ENCODE data around the gene PRRX2. TPM values are rescaled to one million over a fixed set of nuclear protein-coding genes. Genes with fewer than 3 reads are reported as not detected.

Gene PRRX2
- 1 to 10 TPM in 2 of 3 donors, under 1 TPM in 1; 0.87 to 1.3 (median 1.1) TPM for polyA plus RNA-seq (ENCODE audit: insufficient read length in 3 of 3)
- long read RNA-seq, donor 1, partial matches to known transcripts = 0 of 1 reads
- long read RNA-seq, donor 1, other reads (novel, unspliced or antisense) = 0 of 1 reads
- long read RNA-seq, donor 2 = 0 reads
- long read RNA-seq, donor 3 = 0 reads
- long read RNA-seq, donor 4, partial matches to known transcripts = 0 of 2 reads
- long read RNA-seq, donor 4, other reads (novel, unspliced or antisense) = 0 of 2 reads
- long read RNA-seq, donor 5 = 0 reads
- long read RNA-seq, donor 6 = 0 reads
- long read RNA-seq, donor 7, partial matches to known transcripts = 0 of 1 reads
- long read RNA-seq, donor 7, other reads (novel, unspliced or antisense) = 0 of 1 reads
- long read RNA-seq, donor 8, partial matches to known transcripts = 0 of 1 reads
- long read RNA-seq, donor 8, other reads (novel, unspliced or antisense) = 0 of 1 reads
- long read RNA-seq, donor 9 = 0 reads
- long read RNA-seq, donor 10 = 0 reads
- long read RNA-seq, donor 11, partial matches to known transcripts = 0 of 1 reads
- long read RNA-seq, donor 11, other reads (novel, unspliced or antisense) = 0 of 1 reads
- long read RNA-seq, donor 12, partial matches to known transcripts = 0 of 1 reads
- long read RNA-seq, donor 12, other reads (novel, unspliced or antisense) = 0 of 1 reads
- long read RNA-seq, donor 13 = 0 reads
- long read RNA-seq, donor 14 = 0 reads
- long read RNA-seq, donor 15, partial matches to known transcripts = 0 of 1 reads
- long read RNA-seq, donor 15, other reads (novel, unspliced or antisense) = 0 of 1 reads
- long read RNA-seq, donor 16, partial matches to known transcripts = 0 of 1 reads
- long read RNA-seq, donor 16, other reads (novel, unspliced or antisense) = 0 of 1 reads

DNA sequence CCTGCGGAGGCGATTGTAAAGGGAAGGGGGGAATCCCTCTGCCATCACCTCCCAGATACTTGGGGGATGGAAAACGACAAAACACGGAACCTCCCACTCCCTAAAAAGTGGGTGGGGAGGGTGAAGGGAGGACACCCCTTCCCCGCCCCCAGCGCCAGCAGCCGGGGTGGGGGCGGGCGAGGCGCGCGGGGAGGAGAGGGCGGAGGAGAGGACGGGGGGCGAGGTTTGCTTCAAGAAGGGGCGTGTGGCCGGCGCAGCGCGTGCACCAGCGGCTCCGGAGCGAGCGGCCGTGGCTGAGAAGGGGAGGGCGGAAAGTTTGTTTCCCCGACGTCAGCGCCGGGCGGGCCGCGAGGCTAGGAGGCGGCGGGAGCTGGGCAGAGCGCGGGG, at the start of gene PRRX2:
Gene PRRX2 (plus strand): TSS at position 259 of the 387 bp plus-strand sequence. CDS start 221 bp downstream, outside the sequence.
- DNase-seq (ENCODE audit: extremely low read depth in 1 of 11, low read depth in 9 of 11, low spot score in 4 of 11) = peak in 1 of 11 donors; percentile 36

- no peak for DNase-seq (ENCODE audit: extremely low read depth in 1 of 11, low read depth in 9 of 11, low spot score in 4 of 11)
Measured at GRCh38 chr9:129617167-129617566, 48.3 kb upstream of the PRRX2 start.

GRCh38 chr9:129619787-129620668, 45.4 kb upstream of the PRRX2 start:
- DNase-seq (ENCODE audit: extremely low read depth in 1 of 11, low read depth in 9 of 11, low spot score in 4 of 11) = no peak

DNA sequence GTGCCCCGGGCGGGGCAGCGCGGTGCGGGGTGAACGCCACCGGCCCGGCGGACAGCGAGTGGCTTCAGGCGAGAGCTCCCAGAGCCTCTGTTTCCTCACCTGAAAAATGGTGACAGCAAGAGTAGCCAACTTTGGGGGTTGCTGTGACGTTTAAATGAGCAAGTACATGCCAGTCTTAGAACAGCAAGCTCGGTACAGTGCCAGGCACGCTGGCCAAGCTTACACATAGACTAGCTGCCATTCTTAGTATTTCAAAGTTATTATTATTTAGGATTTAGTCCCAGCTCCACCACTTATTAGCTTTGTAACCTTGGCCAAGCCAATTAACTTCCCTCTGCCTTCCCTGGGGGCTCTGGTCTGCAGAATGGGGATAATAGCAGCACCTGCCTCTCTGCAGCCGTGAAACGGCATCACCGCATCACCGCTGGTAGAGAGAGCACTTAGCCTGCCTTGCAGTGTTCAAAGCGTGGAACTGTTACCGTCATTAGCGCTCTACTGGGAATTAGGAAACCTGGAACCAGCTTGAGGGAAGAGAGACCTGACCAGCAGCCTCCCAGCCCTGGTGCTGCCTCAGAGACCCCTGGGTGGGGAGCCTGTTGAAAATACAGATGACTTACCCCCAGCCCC, 44.7 kb upstream of the PRRX2 start, which contains the start of gene C9orf50:
Gene C9orf50 (minus strand): TSS at position 433 of the 627 bp plus-strand sequence. CDS start 527 bp downstream, outside the sequence.
- DNase-seq (ENCODE audit: extremely low read depth in 1 of 11, low read depth in 9 of 11, low spot score in 4 of 11) = no peak

DNA sequence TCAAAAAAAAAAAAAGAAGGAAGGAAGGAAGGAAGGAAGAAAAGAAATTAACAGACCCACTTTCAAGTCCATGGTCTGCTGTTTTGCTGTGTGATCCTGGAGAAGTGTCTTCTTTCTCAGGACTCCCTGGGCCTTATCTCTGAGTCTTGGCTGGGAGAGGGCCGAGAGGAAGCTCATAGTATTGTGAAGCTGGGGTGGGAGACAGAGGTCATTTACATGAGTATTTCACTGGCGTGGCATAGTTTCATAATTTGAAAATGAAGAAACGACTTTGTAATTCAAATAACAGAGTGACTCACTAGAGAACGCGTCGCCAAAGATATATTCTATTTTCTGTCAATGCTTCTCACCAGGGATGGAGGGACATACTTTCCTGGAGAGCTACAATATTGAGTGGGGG, 42.1 kb upstream of the PRRX2 start:
- no peak for DNase-seq (ENCODE audit: extremely low read depth in 1 of 11, low read depth in 9 of 11, low spot score in 4 of 11)

DNA sequence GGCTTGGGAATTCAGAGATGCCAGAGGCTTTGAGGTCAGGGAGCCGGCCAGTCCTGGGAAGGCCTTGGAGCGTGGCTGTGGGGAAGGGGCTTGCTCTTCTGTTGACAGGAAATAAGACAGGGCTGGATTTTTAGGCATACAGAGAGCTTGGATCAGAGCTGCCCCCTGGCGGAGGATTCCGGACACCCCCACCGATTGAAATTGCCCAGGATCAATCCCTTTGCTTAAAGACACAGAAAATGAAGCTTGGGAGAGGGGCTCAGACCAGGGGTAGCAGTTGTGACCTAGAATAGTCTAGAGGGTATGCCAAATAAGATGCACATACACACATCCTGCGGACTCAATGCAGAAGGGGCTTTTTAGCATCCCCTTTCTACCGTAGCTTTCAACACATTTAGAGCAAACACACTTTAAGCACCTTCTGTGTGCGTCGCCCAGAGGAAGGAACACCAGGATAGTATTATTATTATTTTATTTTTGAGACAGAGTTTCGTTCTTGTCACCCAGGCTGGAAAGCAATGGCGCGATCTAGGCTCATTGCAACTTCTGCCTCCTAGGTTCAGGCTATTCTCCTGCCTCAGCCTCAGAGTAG, 41.2 kb upstream of the PRRX2 start:
- DNase-seq (ENCODE audit: extremely low read depth in 1 of 11, low read depth in 9 of 11, low spot score in 4 of 11) = no peak

DNA sequence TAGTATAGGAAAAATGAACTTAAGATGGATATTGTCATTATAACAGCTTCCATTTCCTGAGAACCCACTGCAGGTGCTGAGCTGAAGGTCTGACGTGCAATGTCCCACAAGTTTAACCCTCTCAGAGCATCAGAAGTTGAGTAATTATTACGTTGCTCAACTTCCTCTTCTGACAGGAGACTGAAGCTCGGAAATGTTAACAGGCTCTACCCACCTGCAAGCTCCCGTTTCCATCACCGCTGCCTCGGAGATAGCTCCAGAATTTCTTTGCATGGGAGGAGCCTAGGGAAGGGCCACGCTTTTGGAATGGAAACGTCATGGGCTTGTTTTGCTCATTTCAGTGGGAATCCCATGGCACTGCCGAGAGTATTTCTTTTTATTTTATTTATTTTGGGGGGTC, 40.5 kb upstream of the PRRX2 start:
- DNase-seq (ENCODE audit: extremely low read depth in 1 of 11, low read depth in 9 of 11, low spot score in 4 of 11) = no peak

DNA sequence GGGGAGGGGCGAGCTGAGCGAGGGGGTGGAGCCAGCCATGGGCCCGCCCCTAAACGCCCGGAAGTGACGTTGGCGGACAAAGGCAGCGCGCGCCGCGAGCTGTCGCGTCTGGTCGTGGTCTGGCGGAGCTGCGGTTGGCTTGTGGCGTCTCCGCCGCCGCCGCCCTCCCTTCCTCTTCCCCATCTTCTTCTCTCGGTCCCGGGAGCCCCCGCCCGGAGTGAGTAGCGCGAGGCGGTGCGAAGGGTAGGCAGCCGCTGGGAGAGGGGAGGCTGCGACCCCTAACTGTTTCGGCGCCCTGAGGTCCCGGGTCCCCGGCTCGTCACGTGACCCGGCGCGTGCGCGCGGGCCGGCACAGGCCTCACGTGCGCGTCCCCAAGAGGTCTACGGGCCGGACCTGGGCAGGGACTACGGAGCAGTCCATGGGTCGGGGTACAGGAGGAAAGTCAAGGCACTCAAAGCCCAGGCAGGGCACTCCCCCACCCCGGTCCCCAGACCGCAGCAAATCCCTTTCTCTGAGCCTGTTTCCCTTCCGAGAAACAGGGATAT, 39.3 kb upstream of the PRRX2 start, which contains the start of gene NTMT1:
Gene NTMT1 (plus strand): TSS at position 85 of the 546 bp plus-strand sequence. CDS start 6,541 bp downstream, outside the sequence.
- peak in 7 of 11 donors; percentile 74 to 80 (median 79) for DNase-seq (ENCODE audit: extremely low read depth in 1 of 11, low read depth in 9 of 11, low spot score in 4 of 11)

DNA sequence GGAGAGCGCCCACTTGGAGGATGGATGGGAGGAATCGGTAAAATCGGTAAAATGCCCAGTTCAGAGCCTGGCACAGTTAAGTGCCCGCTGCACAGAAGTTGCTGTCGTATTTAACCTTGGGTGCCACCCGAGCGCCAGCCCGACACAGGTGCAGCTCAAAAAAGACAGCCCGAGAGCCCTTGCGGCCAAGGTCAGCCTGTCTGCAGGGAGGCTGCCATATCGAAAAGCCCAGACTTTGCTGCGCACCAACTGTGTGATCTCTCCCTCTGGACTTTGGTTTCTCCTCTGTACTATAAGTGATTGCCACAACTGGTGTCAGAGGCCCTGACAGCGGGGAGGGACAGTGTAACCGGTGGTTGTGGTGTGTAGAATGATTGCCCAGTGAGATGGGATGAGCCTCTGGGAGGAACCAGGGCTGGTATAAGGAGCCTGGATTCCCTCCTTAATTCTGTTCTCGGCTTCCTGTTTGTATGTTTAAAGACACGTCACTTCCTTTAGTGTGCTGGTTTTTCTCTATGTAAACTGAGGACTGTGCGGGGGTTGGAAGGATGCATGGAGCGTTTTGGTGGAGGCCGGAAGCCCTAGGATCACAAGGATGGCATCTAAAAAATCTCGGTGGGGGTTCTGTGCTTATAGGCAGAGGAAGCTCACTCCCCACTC, 38.7 kb upstream of the PRRX2 start:
- no peak for DNase-seq (ENCODE audit: extremely low read depth in 1 of 11, low read depth in 9 of 11, low spot score in 4 of 11)

DNA sequence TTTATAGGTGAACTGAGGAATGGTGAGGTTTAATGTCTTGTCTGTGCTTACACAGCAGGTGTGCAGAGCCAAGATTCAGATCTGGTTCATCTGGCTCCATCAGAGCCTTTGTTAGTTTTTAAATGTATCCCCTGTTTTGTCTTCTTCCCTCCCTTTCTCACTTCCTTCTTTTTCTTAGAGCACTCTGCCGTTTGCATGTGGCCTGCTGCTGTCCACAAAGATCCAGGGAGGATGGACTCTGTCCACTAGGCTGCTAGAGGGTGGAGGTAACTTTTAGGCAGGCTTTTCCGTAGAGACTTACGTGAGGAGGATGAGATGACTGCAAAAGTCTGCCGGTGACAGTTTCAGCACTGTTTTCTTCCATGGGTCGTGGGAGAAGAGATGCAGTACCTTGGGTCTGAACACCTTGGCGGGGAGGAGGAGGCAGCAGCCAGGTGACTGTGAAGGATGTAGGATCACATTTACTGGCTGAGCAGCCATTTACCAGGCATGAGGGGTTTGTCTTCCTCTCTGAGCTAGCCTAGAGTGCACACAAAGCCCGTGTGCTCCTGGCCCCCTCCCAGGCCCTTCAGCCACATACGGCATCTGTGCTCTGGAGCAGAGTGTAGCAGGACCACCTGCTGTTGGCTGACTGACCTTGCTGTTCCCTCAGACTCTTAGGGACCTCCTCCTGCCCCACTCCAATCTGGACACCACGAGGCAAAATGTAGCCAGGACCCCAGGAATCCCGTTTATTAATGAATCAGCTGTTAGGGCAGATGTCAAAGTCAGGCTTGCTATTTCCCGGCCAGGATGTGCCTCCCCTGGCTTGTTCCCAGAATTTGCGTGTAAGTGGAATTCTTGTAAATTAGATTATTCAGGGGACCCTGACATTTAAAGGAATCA, 37.6 kb upstream of the PRRX2 start:
- no peak for DNase-seq (ENCODE audit: extremely low read depth in 1 of 11, low read depth in 9 of 11, low spot score in 4 of 11)

DNA sequence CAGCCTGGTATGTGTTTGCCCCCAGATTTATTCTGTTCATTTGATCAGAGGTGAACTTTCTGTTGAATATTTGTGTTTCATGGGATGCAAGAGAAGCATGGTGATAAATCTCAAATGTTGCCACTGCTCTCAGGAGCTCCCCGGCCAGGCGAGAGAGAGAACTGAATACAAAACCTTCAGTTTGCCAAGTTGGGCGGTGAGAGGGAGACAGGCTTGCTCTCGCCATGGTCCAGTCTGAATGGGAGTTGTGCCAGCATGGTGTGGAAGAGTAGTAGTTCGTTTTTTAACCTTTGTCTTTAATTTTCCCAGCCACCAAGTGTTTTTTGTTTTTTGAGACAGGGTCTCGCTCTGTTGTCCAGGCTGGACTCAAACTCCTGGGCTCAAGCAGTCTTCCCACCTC, 36.7 kb upstream of the PRRX2 start:
- DNase-seq (ENCODE audit: extremely low read depth in 1 of 11, low read depth in 9 of 11, low spot score in 4 of 11) = no peak

DNA sequence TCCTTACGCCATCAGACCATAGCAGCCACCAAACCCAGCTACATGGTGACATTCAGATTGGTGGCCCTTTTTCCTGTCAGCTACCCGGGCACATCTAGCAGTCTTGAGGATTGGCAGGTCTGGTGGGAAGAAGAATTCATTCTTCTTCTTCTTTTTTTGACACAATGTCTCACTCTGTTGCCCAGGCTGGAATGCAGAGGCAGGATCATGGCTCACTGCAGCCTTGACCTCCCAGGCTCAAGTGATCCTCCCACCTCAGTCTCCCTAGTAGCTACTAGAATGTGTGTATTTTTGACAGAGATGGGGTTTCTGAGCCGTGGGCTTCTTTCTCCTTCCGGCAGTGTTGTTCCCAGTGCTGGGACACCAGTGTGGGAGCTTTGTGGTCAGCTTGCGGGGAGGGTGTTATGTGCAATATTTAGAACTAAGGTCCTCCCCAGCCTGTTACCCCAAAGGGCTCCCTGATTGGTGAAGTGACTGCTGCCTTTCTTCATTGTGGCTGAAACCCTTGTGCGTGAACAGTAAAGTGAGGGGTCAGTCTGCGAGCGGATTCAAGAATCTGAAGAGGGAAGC, 36.1 kb upstream of the PRRX2 start:
- no peak for DNase-seq (ENCODE audit: extremely low read depth in 1 of 11, low read depth in 9 of 11, low spot score in 4 of 11)

- DNase-seq (ENCODE audit: extremely low read depth in 1 of 11, low read depth in 9 of 11, low spot score in 4 of 11) = no peak
Measured at GRCh38 chr9:129630967-129631673, 34.3 kb upstream of the PRRX2 start.

DNA sequence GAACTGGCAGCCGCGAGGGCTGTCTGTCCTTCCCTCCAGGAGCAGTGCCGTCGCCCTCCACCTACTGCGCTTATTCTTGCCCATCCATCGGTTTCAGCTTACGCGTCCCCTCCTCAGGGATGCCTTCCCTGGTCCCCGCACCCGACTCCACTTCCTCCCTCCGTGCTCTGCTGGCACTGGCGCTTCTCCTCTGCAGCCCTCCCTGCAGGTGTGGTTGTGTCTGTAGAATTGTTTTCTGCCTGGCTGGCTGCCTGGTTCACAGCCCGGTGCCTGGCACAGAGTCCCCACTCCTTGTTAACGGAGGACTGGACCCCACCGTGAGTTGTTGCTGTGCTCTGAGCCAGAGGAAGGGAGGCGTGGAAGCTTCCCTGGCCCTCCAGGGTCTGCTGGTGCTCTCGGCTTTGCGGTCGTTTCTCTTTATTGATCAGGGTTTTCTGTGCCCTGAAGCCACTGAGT, 33.7 kb upstream of the PRRX2 start:
- no peak for DNase-seq (ENCODE audit: extremely low read depth in 1 of 11, low read depth in 9 of 11, low spot score in 4 of 11)

- DNase-seq (ENCODE audit: extremely low read depth in 1 of 11, low read depth in 9 of 11, low spot score in 4 of 11) = no peak
Measured at GRCh38 chr9:129632460-129632859, 33.0 kb upstream of the PRRX2 start.
